Cardiac fibroblast (primary cell): ENCODE results near the gene WDR54.

Experiments used
- DNase-seq, 2 donors: peaks; one replicate each; pipeline versions ENCODE4 v3.0.0 to v3.0.0-alpha.2; 2010; ENCODE audit warnings: low read depth in 2 of 2
- H3K4me3 ChIP-seq, 2 donors: replicated peaks in 1 of 2; 1 replicate in 1 of 2; 2 replicates in 1 of 2; pipeline ENCODE4 v1.5.1; 2011; ENCODE audit warnings: low read depth in 2 of 2, low read length in 2 of 2, mild to moderate bottlenecking in 2 of 2, moderate library complexity in 1 of 2
- CTCF ChIP-seq: IDR thresholded peaks from one replicate; pipeline ENCODE4 v1.5.1; 2011; ENCODE audit warnings: low read depth, mild to moderate bottlenecking, low read length, inconsistent platforms

WDR54 gene

GRCh38 chr2:74390606-74391005 lies 30.9 kb upstream of the WDR54 start:
- H3K4me3 ChIP-seq, result peak overlapping the region; percentile 91 to 94
- no peak for TF ChIP-seq CTCF

GRCh38 chr2:74391209-74391579 lies 30.3 kb upstream of the WDR54 start:
- TF ChIP-seq CTCF, result no peak
- no peak for DNase-seq
- peak overlapping the region; percentile 91 to 94 for H3K4me3 ChIP-seq

More at GRCh38 chr2:74390606-74391005, 30.9 kb upstream of the WDR54 start:
- DNase-seq, result no peak

GRCh38 chr2:74391580-74392448 lies 29.7 kb upstream of the WDR54 start:
- peak; percentile 92 to 93 for DNase-seq
- peak; percentile 98 for TF ChIP-seq CTCF
- peak overlapping the region; percentile 91 to 94 for H3K4me3 ChIP-seq

- H3K4me3 ChIP-seq, result no peak overlapping the region
- TF ChIP-seq CTCF, result no peak
- DNase-seq, result no peak
These were observed 29.1 kb upstream of the WDR54 start for GRCh38 chr2:74392449-74392743.

GRCh38 chr2:74393525-74393924 lies 28.0 kb upstream of the WDR54 start:
- no peak for DNase-seq
- TF ChIP-seq CTCF, result no peak
- no peak overlapping the region for H3K4me3 ChIP-seq

- no peak for DNase-seq
- no peak for TF ChIP-seq CTCF
- H3K4me3 ChIP-seq, result no peak overlapping the region
These were observed 25.4 kb upstream of the WDR54 start for GRCh38 chr2:74396149-74396548.

GRCh38 chr2:74399785-74400184 lies 21.7 kb upstream of the WDR54 start:
- peak; percentile 58 to 69 for DNase-seq
- no peak overlapping the region for H3K4me3 ChIP-seq
- peak; percentile 74 for TF ChIP-seq CTCF
